NCI-H226 (cell line): ENCODE measurements around the gene SALL1.

Experiments
- DNase-seq: peaks from one replicate; pipeline ENCODE4 v3.0.0-alpha.2; 2015

SALL1 gene

GRCh38 chr16:51155820-51156806 is 5.0 kb upstream of the SALL1 start:
- no peak for DNase-seq

GRCh38 chr16:51155199-51155607 is 4.1 kb upstream of the SALL1 start:
- DNase-seq, result no peak

- no peak for DNase-seq
Measured at GRCh38 chr16:51154271-51155171, 3.5 kb upstream of the SALL1 start.

GRCh38 chr16:51153577-51154031 is 2.5 kb upstream of the SALL1 start:
- DNase-seq, result no peak

GRCh38 chr16:51152691-51153576 is 1.9 kb upstream of the SALL1 start:
- no peak for DNase-seq

GRCh38 chr16:51151961-51152663 is 1.0 kb upstream of the SALL1 start:
- DNase-seq, result no peak

GRCh38 chr16:51151435-51151960 is 428 bp upstream of the SALL1 start:
- no peak for DNase-seq

GRCh38 chr16:51150165-51150887 is 744 bp downstream of the SALL1 start:
- DNase-seq, result no peak

- no peak for DNase-seq
Measured at GRCh38 chr16:51149721-51150164, 1.3 kb downstream of the SALL1 start.

GRCh38 chr16:51149251-51149661 is 1.8 kb downstream of the SALL1 start:
- DNase-seq, result no peak

- no peak for DNase-seq
Measured at GRCh38 chr16:51148678-51149228, 2.3 kb downstream of the SALL1 start.

GRCh38 chr16:51147776-51148677 is 3.0 kb downstream of the SALL1 start:
- DNase-seq, result no peak

- no peak for DNase-seq
Measured at GRCh38 chr16:51146256-51146924, 4.7 kb downstream of the SALL1 start.

GRCh38 chr16:51144203-51144602 is 6.9 kb downstream of the SALL1 start:
- DNase-seq, result no peak

GRCh38 chr16:51143196-51143977 is 7.7 kb downstream of the SALL1 start:
- DNase-seq, result no peak

GRCh38 chr16:51141541-51141940 is 9.5 kb downstream of the SALL1 start:
- no peak for DNase-seq

GRCh38 chr16:51141106-51141505 is 10.0 kb downstream of the SALL1 start:
- DNase-seq, result no peak

- DNase-seq, result no peak
Measured at GRCh38 chr16:51140112-51140511, 11.0 kb downstream of the SALL1 start.
